Measurements from ENCODE around the gene REV3L.

GRCh38 chr6:111326563-111326962 lies 156.5 kb downstream of the REV3L start:
- no peak for TF ChIP-seq POLR2A (IDR thresholded peaks at IDR 0.05; ENCODE audit: extremely low read depth, insufficient read length)
- TF ChIP-seq CTCF (IDR thresholded peaks at IDR 0.05; ENCODE audit: low read depth, low read length): no peak
